GM10248 (cell line): ENCODE measurements around the gene C10orf105.

Experiments used
- CTCF ChIA-PET: fragments of 300-600 bp; sonication (Branson Sonifier 250); formaldehyde crosslinking; extraction: SDS; loops from one replicate; lab custom pipeline; 2021; ENCODE audit warnings: antibody characterized with exemption; lab: Yijun Ruan, JAX
- POLR2A ChIA-PET: fragments of 350-650 bp; sonication (Branson Sonifier 250); formaldehyde crosslinking; extraction: SDS; loops from one replicate; lab custom pipeline; 2020; ENCODE audit warnings: antibody characterized with exemption; lab: Yijun Ruan, JAX
- DNase-seq: peaks from one replicate; pipeline ENCODE4 v3.0.0; 2012; ENCODE audit errors: extremely low spot score
- TF ChIP-seq, protein P1 (sequence below): IDR thresholded peaks from 2 replicates; pipeline ENCODE4 v1.5.1; 2012; ENCODE audit warnings: mild to moderate bottlenecking, low read depth; ENCODE audit errors: extremely low read depth, missing control alignments, control extremely low read depth

The C10orf105 gene

DNA sequence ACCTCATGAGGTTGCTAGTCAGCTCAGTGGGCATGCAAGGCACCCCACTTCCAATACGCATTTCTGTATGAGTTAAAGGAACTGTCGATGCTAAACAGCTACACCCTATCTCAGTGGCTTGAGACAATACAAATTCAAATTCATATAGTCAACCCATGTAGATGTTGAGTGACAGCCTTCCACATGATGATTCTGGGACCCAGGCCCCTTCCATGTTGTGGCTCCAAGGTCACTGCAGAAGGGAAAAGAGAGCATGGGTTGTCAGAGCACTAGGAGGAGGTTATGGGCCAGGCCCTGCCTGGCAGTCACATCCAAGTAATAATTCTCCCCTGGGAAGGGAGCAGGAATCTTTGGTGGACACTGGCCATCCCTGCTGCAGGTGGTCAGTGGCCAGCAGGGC, 28.2 kb downstream of the C10orf105 start:
- DNase-seq: no peak
- TF ChIP-seq, protein P1, sequence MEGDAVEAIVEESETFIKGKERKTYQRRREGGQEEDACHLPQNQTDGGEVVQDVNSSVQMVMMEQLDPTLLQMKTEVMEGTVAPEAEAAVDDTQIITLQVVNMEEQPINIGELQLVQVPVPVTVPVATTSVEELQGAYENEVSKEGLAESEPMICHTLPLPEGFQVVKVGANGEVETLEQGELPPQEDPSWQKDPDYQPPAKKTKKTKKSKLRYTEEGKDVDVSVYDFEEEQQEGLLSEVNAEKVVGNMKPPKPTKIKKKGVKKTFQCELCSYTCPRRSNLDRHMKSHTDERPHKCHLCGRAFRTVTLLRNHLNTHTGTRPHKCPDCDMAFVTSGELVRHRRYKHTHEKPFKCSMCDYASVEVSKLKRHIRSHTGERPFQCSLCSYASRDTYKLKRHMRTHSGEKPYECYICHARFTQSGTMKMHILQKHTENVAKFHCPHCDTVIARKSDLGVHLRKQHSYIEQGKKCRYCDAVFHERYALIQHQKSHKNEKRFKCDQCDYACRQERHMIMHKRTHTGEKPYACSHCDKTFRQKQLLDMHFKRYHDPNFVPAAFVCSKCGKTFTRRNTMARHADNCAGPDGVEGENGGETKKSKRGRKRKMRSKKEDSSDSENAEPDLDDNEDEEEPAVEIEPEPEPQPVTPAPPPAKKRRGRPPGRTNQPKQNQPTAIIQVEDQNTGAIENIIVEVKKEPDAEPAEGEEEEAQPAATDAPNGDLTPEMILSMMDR: no peak
- ChIA-PET CTCF (interaction anchor here (0.8 to 11.6 kb wide), 8 partner anchors 10 to 81 kb away, joined by 3 to 168 read pairs (median 3); no protein-coding TSS in a partner anchor), POLR2A (no interaction called here)

DNA sequence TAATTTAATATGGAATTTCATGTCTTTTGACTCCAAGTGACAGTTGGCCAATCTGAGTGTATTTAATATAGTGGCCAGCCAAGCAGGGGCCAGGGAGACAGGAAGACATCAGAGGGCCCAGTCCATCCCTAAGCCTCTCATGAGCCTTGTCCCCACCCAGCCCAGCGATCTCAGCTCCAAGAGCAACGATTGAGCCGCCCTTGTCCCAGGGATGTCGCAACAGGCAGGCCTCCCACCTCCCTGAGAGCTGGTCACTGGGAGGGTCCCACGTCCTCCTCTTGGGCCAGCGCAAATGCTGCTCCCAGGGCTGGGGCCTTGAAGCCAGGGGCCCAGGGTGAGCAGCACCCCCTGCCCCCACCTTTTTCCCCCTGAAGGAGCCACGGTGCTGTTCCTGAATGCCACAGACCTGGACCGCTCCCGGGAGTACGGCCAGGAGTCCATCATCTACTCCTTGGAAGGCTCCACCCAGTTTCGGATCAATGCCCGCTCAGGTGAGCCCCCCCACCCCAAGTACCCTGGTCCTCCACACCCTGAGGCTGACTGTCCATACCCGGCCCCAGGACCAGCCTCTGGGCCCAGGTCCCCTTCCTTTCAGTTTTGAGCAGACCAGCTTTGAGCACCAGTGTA, 29.4 kb downstream of the C10orf105 start:
- TF ChIP-seq, protein P1: no peak
- DNase-seq: no peak
- POLR2A ChIA-PET: no interaction called here
- CTCF ChIA-PET: interaction anchor here (0.8 to 11.6 kb wide), 5 partner anchors 11 to 83 kb away, joined by 3 to 168 read pairs (median 3); no protein-coding TSS in a partner anchor

DNA sequence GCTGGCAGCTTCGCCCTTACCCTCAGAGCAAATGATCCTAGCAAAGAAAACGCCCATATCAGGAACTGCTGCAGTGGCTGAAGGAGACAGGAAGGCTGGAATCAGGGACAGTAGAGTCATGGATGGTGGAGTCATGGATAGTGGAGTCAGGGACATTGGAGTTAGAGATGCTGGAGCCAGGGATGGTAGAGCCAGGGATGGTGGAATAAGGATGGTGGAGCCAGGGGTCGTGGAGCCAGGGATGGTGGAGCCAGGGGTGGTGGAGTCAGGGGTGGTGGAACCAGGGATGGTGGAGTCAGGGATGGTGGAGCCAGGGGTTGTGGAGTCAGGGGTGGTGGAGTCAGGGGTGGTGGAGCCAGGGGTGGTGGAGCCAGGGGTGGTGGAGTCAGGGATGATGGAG, 31.3 kb downstream of the C10orf105 start:
- TF ChIP-seq, protein P1: no peak
- ChIA-PET CTCF (interaction anchor here (2.4 kb wide), 1 partner anchor 9 kb away, joined by 16 read pairs; no protein-coding TSS in a partner anchor), POLR2A (no interaction called here)

GRCh38 chr10:71687480-71687879, 32.1 kb downstream of the C10orf105 start:
- CTCF ChIA-PET: interaction anchor here (1.2 to 2.4 kb wide), 4 partner anchors 9 to 21 kb away, joined by 4 to 16 read pairs (median 6); no protein-coding TSS in a partner anchor

More for the DNA sequence above, 31.3 kb downstream of the C10orf105 start:
- no peak for DNase-seq

DNA sequence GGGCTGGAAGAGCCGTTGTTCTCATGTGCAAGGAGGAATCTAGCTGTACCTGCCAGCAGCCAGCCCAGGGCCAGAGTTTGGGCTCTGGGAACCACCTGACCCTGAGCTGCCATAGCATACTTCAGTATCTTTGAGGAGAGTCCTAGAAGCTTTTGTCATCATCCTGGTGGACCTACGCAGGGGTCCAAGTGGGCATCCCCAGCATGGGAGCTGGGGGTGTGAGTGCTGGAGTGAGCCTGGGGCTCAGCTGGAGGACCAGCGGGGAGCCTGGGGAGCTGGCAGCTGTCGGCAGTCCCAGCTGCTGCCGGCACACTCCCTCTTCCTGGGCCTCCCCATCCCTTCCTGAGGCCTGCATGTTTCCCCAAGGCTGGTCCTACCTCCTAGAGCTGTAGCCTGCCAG, 32.5 kb downstream of the C10orf105 start:
- ChIA-PET CTCF (interaction anchor here (1.2 to 2.4 kb wide), 4 partner anchors 10 to 21 kb away, joined by 4 to 16 read pairs (median 6); no protein-coding TSS in a partner anchor), POLR2A (no interaction called here)
- TF ChIP-seq, protein P1: no peak
- no peak for DNase-seq

More at GRCh38 chr10:71687480-71687879, 32.1 kb downstream of the C10orf105 start:
- TF ChIP-seq, protein P1: no peak
- POLR2A ChIA-PET: no interaction called here
- DNase-seq: no peak

- ChIA-PET CTCF (interaction anchor here (0.9 to 2.4 kb wide), 7 partner anchors 9 to 211 kb away, joined by 3 to 16 read pairs (median 4); no protein-coding TSS in a partner anchor), POLR2A (no interaction called here)
- DNase-seq: no peak
- TF ChIP-seq, protein P1: no peak
Measured at GRCh38 chr10:71685554-71686232, 33.9 kb downstream of the C10orf105 start.
